ENCODE results near the gene PHRF1.

The PHRF1 gene

GRCh38 chr11:630871-631270 is 54.6 kb downstream of the PHRF1 start:
- Histone ChIP-seq H3K4me1 (ENCODE audit: control insufficient read depth in 5 of 5, insufficient read depth in 5 of 5, low read length in 5 of 5) (peaks cover 0 to 2% (median 0%) of the 10 kb centered on the region in 5 donors), H3K4me3 (ENCODE audit: low read depth in 1 of 5, low read length in 5 of 5) (no peak overlapping the region), H3K9ac (ENCODE audit: low read length in 5 of 5) (no peak overlapping the region), H3K27me3 (ENCODE audit: control insufficient read depth in 5 of 5, insufficient read depth in 4 of 5, low read length in 5 of 5) (peaks cover 2 to 8% (median 4%) of the 10 kb centered on the region in 5 donors), H3K27ac (ENCODE audit: low read depth, low read length) (no peak overlapping the region), H3K9me3 (ENCODE audit: control insufficient read depth in 5 of 5, low read length in 5 of 5) (no peaks in the 10 kb centered on the region), H3K36me3 (ENCODE audit: control insufficient read depth in 5 of 5, insufficient read depth in 5 of 5, low read length in 5 of 5) (no peaks in the 10 kb centered on the region)

DNA sequence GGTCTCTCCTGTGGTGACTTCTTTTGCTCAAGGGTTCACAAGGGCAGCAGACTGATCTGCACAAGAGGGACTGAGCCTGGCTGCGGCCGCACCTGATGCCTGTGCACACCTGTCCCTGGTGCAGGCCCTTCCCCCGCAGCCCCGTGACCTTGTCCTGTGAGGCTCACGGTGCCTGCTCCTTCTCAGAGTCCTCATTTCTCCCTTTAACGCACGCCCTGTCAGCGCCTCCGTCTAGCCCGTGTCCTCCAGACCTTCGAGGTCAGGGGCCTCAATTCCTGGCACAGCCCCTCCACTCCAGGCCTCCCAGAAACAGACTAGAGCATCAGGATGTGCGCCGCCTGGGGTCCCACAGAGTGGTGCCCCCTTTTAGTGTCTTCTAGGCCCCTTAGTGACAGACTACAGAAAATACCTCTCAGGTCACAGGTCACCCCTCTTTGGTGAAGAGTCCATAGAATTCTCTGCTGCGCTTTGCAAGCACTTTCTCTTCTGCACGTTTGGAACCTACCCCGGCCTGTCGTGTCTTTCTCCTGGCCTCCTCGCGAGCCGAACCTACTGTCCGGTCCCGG is 59.8 kb downstream of the PHRF1 start:
- no peaks in the 10 kb centered on the region for H3K9me3 ChIP-seq (ENCODE audit: control insufficient read depth in 5 of 5, low read length in 5 of 5)
- peaks cover 11 to 31% (median 24%) of the 10 kb centered on the region in 5 donors for H3K27me3 ChIP-seq (ENCODE audit: control insufficient read depth in 5 of 5, insufficient read depth in 4 of 5, low read length in 5 of 5)
- no peaks in the 10 kb centered on the region for H3K36me3 ChIP-seq (ENCODE audit: control insufficient read depth in 5 of 5, insufficient read depth in 5 of 5, low read length in 5 of 5)
- no peak overlapping the region for H3K27ac ChIP-seq (ENCODE audit: low read depth, low read length)
- H3K4me3 ChIP-seq (ENCODE audit: low read depth in 1 of 5, low read length in 5 of 5): no peak overlapping the region
- H3K4me1 ChIP-seq (ENCODE audit: control insufficient read depth in 5 of 5, insufficient read depth in 5 of 5, low read length in 5 of 5): peaks cover 0 to 29% (median 20%) of the 10 kb centered on the region in 5 donors
- H3K9ac ChIP-seq (ENCODE audit: low read length in 5 of 5): no peak overlapping the region

DNA sequence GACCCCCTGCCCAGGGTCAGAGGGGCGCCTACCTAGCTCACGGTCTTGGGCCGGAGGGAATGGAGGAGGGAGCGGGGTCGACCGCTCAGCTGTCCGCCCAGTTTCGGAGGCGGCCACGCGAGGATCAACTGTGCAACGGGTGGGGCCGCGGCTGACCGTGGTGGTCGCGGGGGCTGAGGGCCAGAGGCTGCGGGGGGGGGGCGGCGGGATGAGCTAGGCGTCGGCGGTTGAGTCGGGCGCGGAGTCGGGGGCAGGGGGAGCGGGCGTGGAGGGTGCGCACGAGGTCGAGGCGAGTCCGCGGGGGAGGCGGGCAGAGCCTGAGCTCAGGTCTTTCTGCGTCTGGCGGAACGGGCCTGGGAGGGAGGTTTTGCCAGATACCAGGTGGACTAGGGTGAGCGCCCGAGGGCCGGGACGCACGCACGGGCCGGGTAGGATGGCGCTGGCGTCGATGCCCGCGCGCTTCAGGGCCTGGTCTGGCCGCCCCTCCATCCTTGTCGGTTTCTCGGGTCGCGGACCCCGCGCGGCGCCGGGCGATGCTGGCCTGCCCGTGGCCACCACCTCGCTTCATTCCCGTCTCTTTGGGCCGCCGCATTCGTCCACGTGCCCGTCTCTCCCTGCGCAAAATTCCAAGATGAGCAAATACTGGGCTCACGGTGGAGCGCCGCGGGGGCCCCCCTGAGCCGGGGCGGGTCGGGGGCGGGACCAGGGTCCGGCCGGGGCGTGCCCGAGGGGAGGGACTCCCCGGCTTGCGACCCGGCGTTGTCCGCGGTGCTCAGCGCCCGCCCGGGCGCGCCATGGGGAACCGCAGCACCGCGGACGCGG is 60.5 kb downstream of the PHRF1 start, which contains the start of gene DRD4:
TSS of gene DRD4 (plus strand) at position 759 of the 822 bp plus-strand sequence. CDS start at position 795, 36 bp downstream.
- H3K9ac ChIP-seq (ENCODE audit: low read length in 5 of 5): no peak within 1 kb of the TSS
- peaks cover 0 to 30% (median 20%) of the 10 kb centered on the region in 5 donors for H3K4me1 ChIP-seq (ENCODE audit: control insufficient read depth in 5 of 5, insufficient read depth in 5 of 5, low read length in 5 of 5)
- no peaks in the 10 kb centered on the region for H3K9me3 ChIP-seq (ENCODE audit: control insufficient read depth in 5 of 5, low read length in 5 of 5)
- peaks cover 0 to 6% (median 1%) of the 10 kb centered on the region in 5 donors for H3K36me3 ChIP-seq (ENCODE audit: control insufficient read depth in 5 of 5, insufficient read depth in 5 of 5, low read length in 5 of 5)
- peak within 1 kb of the TSS in 2 of 5 donors; percentile 22 to 44 for H3K4me3 ChIP-seq (ENCODE audit: low read depth in 1 of 5, low read length in 5 of 5)
- no peak within 1 kb of the TSS for H3K27ac ChIP-seq (ENCODE audit: low read depth, low read length)
- H3K27me3 ChIP-seq (ENCODE audit: control insufficient read depth in 5 of 5, insufficient read depth in 4 of 5, low read length in 5 of 5): peaks cover 11 to 31% (median 24%) of the 10 kb centered on the region in 5 donors

DNA sequence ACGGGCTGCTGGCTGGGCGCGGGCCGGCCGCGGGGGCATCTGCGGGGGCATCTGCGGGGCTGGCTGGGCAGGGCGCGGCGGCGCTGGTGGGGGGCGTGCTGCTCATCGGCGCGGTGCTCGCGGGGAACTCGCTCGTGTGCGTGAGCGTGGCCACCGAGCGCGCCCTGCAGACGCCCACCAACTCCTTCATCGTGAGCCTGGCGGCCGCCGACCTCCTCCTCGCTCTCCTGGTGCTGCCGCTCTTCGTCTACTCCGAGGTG is 61.0 kb downstream of the PHRF1 start:
- peaks cover 0 to 32% (median 20%) of the 10 kb centered on the region in 5 donors for H3K4me1 ChIP-seq (ENCODE audit: control insufficient read depth in 5 of 5, insufficient read depth in 5 of 5, low read length in 5 of 5)
- H3K9ac ChIP-seq (ENCODE audit: low read length in 5 of 5): no peak overlapping the region
- peak overlapping the region in 2 of 5 donors; percentile 22 to 44 for H3K4me3 ChIP-seq (ENCODE audit: low read depth in 1 of 5, low read length in 5 of 5)
- H3K36me3 ChIP-seq (ENCODE audit: control insufficient read depth in 5 of 5, insufficient read depth in 5 of 5, low read length in 5 of 5): peaks cover 0 to 11% (median 7%) of the 10 kb centered on the region in 5 donors
- H3K9me3 ChIP-seq (ENCODE audit: control insufficient read depth in 5 of 5, low read length in 5 of 5): no peaks in the 10 kb centered on the region
- no peak overlapping the region for H3K27ac ChIP-seq (ENCODE audit: low read depth, low read length)
- peaks cover 11 to 31% (median 24%) of the 10 kb centered on the region in 5 donors for H3K27me3 ChIP-seq (ENCODE audit: control insufficient read depth in 5 of 5, insufficient read depth in 4 of 5, low read length in 5 of 5)

GRCh38 chr11:637593-638521 is 61.6 kb downstream of the PHRF1 start:
- peaks cover 11 to 31% (median 24%) of the 10 kb centered on the region in 5 donors for H3K27me3 ChIP-seq (ENCODE audit: control insufficient read depth in 5 of 5, insufficient read depth in 4 of 5, low read length in 5 of 5)
- no peaks in the 10 kb centered on the region for H3K9me3 ChIP-seq (ENCODE audit: control insufficient read depth in 5 of 5, low read length in 5 of 5)
- H3K36me3 ChIP-seq (ENCODE audit: control insufficient read depth in 5 of 5, insufficient read depth in 5 of 5, low read length in 5 of 5): peaks cover 0 to 13% (median 8%) of the 10 kb centered on the region in 5 donors
- H3K9ac ChIP-seq (ENCODE audit: low read length in 5 of 5): no peak overlapping the region
- peaks cover 0 to 35% (median 20%) of the 10 kb centered on the region in 5 donors for H3K4me1 ChIP-seq (ENCODE audit: control insufficient read depth in 5 of 5, insufficient read depth in 5 of 5, low read length in 5 of 5)
- no peak overlapping the region for H3K27ac ChIP-seq (ENCODE audit: low read depth, low read length)
- H3K4me3 ChIP-seq (ENCODE audit: low read depth in 1 of 5, low read length in 5 of 5): peak overlapping the region in 2 of 5 donors; percentile 22 to 44

DNA sequence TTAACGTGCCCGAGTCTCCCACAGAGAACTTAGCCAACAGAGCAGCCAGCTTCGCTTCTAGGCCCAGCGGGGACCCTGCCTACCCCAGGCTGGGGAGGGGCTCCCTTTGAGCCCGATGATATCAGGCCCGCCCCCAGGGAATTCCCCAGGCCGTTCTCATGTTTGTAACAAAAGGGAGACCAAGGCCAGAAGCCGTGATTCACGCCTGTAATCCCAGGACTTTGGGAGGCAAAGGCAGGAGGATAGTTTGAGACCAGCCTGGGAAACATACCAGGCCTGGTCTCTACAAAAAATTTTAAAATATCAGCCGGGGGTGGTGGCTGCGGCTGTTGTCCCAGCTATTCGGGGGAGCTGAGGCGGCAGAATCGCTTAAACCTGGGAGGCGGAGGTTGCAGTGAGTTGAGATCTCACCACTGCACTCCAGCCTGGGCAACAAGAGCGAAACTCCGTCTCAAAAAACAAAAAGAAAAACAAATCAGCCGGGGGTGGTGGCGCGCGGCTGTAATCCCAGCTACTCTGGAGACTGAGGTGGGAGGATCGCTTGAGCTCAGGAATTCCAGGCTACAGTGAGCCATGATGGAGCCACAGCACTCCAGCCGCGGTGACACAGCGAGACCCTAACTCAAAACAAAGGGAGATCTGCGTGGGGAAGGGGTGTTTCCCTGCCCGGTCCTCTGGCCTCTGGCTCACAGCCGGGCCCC is 62.5 kb downstream of the PHRF1 start:
- no peaks in the 10 kb centered on the region for H3K9me3 ChIP-seq (ENCODE audit: control insufficient read depth in 5 of 5, low read length in 5 of 5)
- no peak overlapping the region for H3K9ac ChIP-seq (ENCODE audit: low read length in 5 of 5)
- no peak overlapping the region for H3K27ac ChIP-seq (ENCODE audit: low read depth, low read length)
- peaks cover 0 to 35% (median 20%) of the 10 kb centered on the region in 5 donors for H3K4me1 ChIP-seq (ENCODE audit: control insufficient read depth in 5 of 5, insufficient read depth in 5 of 5, low read length in 5 of 5)
- peaks cover 11 to 31% (median 24%) of the 10 kb centered on the region in 5 donors for H3K27me3 ChIP-seq (ENCODE audit: control insufficient read depth in 5 of 5, insufficient read depth in 4 of 5, low read length in 5 of 5)
- H3K36me3 ChIP-seq (ENCODE audit: control insufficient read depth in 5 of 5, insufficient read depth in 5 of 5, low read length in 5 of 5): peaks cover 0 to 19% (median 13%) of the 10 kb centered on the region in 5 donors
- H3K4me3 ChIP-seq (ENCODE audit: low read depth in 1 of 5, low read length in 5 of 5): no peak overlapping the region

- Histone ChIP-seq H3K4me3 (ENCODE audit: low read depth in 1 of 5, low read length in 5 of 5) (no peak overlapping the region), H3K36me3 (ENCODE audit: control insufficient read depth in 5 of 5, insufficient read depth in 5 of 5, low read length in 5 of 5) (peaks cover 0 to 26% (median 20%) of the 10 kb centered on the region in 5 donors), H3K27ac (ENCODE audit: low read depth, low read length) (no peak overlapping the region), H3K27me3 (ENCODE audit: control insufficient read depth in 5 of 5, insufficient read depth in 4 of 5, low read length in 5 of 5) (peaks cover 11 to 31% (median 24%) of the 10 kb centered on the region in 5 donors), H3K4me1 (ENCODE audit: control insufficient read depth in 5 of 5, insufficient read depth in 5 of 5, low read length in 5 of 5) (peaks cover 0 to 35% (median 20%) of the 10 kb centered on the region in 5 donors), H3K9ac (ENCODE audit: low read length in 5 of 5) (no peak overlapping the region), H3K9me3 (ENCODE audit: control insufficient read depth in 5 of 5, low read length in 5 of 5) (no peaks in the 10 kb centered on the region)
These were observed 63.2 kb downstream of the PHRF1 start for GRCh38 chr11:639332-639955.

GRCh38 chr11:640021-640706 is 63.9 kb downstream of the PHRF1 start:
- Histone ChIP-seq H3K36me3 (ENCODE audit: control insufficient read depth in 5 of 5, insufficient read depth in 5 of 5, low read length in 5 of 5) (peaks cover 0 to 28% (median 20%) of the 10 kb centered on the region in 5 donors), H3K27me3 (ENCODE audit: control insufficient read depth in 5 of 5, insufficient read depth in 4 of 5, low read length in 5 of 5) (peaks cover 11 to 31% (median 24%) of the 10 kb centered on the region in 5 donors), H3K9ac (ENCODE audit: low read length in 5 of 5) (no peak overlapping the region), H3K4me1 (ENCODE audit: control insufficient read depth in 5 of 5, insufficient read depth in 5 of 5, low read length in 5 of 5) (peaks cover 0 to 35% (median 20%) of the 10 kb centered on the region in 5 donors), H3K27ac (ENCODE audit: low read depth, low read length) (no peak overlapping the region), H3K9me3 (ENCODE audit: control insufficient read depth in 5 of 5, low read length in 5 of 5) (no peaks in the 10 kb centered on the region), H3K4me3 (ENCODE audit: low read depth in 1 of 5, low read length in 5 of 5) (no peak overlapping the region)

Data from subcutaneous abdominal adipose tissue (tissue), 5 donors.